Neuronal stem cell (in vitro differentiated cells): ENCODE data around the gene NMRK1.

Source experiments
- DNase-seq: peaks from one replicate; pipeline ENCODE4 v3.0.0-alpha.2; 2013; ENCODE audit warnings: low spot score
- H2AFZ ChIP-seq: one replicate; pipeline ENCODE4 v1.6.1; 2013; ENCODE audit warnings: mild to moderate bottlenecking, low read length, inconsistent platforms
- H2AK5ac ChIP-seq: 2 replicates; pipeline ENCODE4 v1.6.1; 2013; ENCODE audit warnings: low read depth, mild to moderate bottlenecking, inconsistent platforms, low read length, moderate library complexity, mixed read lengths
- H2BK120ac ChIP-seq: 2 replicates; pipeline ENCODE4 v1.6.1; 2013; ENCODE audit warnings: low read depth, mild to moderate bottlenecking, inconsistent platforms, low read length, moderate library complexity, mixed read lengths
- H2BK12ac ChIP-seq: one replicate; pipeline ENCODE4 v1.6.1; 2013; ENCODE audit warnings: low read length, inconsistent platforms
- H2BK15ac ChIP-seq: 2 replicates; pipeline ENCODE4 v1.6.1; 2013; ENCODE audit warnings: mild to moderate bottlenecking, low read length, inconsistent platforms, mixed read lengths
- H2BK5ac ChIP-seq: one replicate; pipeline ENCODE4 v1.6.1; 2013; ENCODE audit warnings: inconsistent platforms, mild to moderate bottlenecking, low read length, moderate library complexity
- H3K14ac ChIP-seq: one replicate; pipeline ENCODE4 v1.6.1; 2013; ENCODE audit warnings: low read length, inconsistent platforms
- H3K18ac ChIP-seq: 2 replicates; pipeline ENCODE4 v1.6.1; 2013; ENCODE audit warnings: low read length, inconsistent platforms
- H3K23ac ChIP-seq: 2 replicates; pipeline ENCODE4 v1.6.1; 2013; ENCODE audit warnings: low read depth, mild to moderate bottlenecking, mixed read lengths, low read length, inconsistent platforms; ENCODE audit not compliant: poor library complexity
- H3K27ac ChIP-seq: replicated peaks from 3 replicates; pipeline ENCODE4 v1.5.1; 2013; ENCODE audit warnings: low read length, inconsistent platforms
- H3K27me3 ChIP-seq, 3 experiments: 2 replicates each; pipeline ENCODE4 v1.6.1; 2013; ENCODE audit warnings: low read length in 3 of 3, mild to moderate bottlenecking in 2 of 3, inconsistent platforms in 1 of 3, low read depth in 1 of 3, mixed read lengths in 1 of 3, moderate library complexity in 1 of 3; ENCODE audit not compliant: control insufficient read depth in 3 of 3, insufficient read depth in 3 of 3
- H3K36me3 ChIP-seq, 2 donors: replicated peaks in 1 of 2; 2 replicates each; pipeline ENCODE4 v1.6.1; 2013; ENCODE audit warnings: low read length in 2 of 2; ENCODE audit not compliant: control insufficient read depth in 2 of 2, insufficient read depth in 2 of 2
- H3K4ac ChIP-seq: 2 replicates; pipeline ENCODE4 v1.6.1; 2013; ENCODE audit warnings: inconsistent platforms, mild to moderate bottlenecking, low read length, moderate library complexity
- H3K4me1 ChIP-seq, 2 donors: 1 replicate in 1 of 2; 2 replicates in 1 of 2; pipeline ENCODE4 v1.6.1; 2013; ENCODE audit warnings: low read length in 2 of 2, low read depth in 1 of 2; ENCODE audit not compliant: control insufficient read depth in 2 of 2, insufficient read depth in 1 of 2
- H3K4me2 ChIP-seq: one replicate; pipeline ENCODE4 v1.6.1; 2013; ENCODE audit warnings: mild to moderate bottlenecking, low read length, inconsistent platforms; ENCODE audit not compliant: insufficient read depth, poor library complexity, severe bottlenecking
- H3K4me3 ChIP-seq, 2 donors: 2 replicates each; pipeline ENCODE4 v1.5.1; 2013; ENCODE audit warnings: low read length in 2 of 2, mild to moderate bottlenecking in 2 of 2, inconsistent platforms in 1 of 2, moderate library complexity in 1 of 2
- H3K79me1 ChIP-seq: one replicate; pipeline ENCODE4 v1.6.1; 2013; ENCODE audit warnings: low read depth, mild to moderate bottlenecking, inconsistent platforms, low read length, moderate library complexity
- H3K9ac ChIP-seq: one replicate; pipeline ENCODE4 v1.6.1; 2013; ENCODE audit warnings: mild to moderate bottlenecking, low read depth, low read length, inconsistent platforms; ENCODE audit not compliant: poor library complexity
- H3K9me3 ChIP-seq, 2 donors: replicated peaks in 1 of 2; 2 replicates each; pipeline versions ENCODE3 to v1.6.1; 2013; ENCODE audit warnings: low read length in 2 of 2, mild to moderate bottlenecking in 2 of 2, inconsistent platforms in 1 of 2, low read depth in 1 of 2, mixed read lengths in 1 of 2, moderate library complexity in 1 of 2; ENCODE audit not compliant: control insufficient read depth in 2 of 2, insufficient read depth in 1 of 2
- H4K8ac ChIP-seq: one replicate; pipeline ENCODE4 v1.6.1; 2013; ENCODE audit warnings: low read depth, mild to moderate bottlenecking, inconsistent platforms, low read length, moderate library complexity
- H4K91ac ChIP-seq: one replicate; pipeline ENCODE4 v1.6.1; 2013; ENCODE audit warnings: low read length, low read depth, mild to moderate bottlenecking, inconsistent platforms; ENCODE audit not compliant: poor library complexity
- WGBS, 2 donors: extraction: QIAGEN DNeasy Blood & Tissue Kit; methylation state at CpG; one replicate each; pipeline ENCODE4 v1.1.7; 2013; ENCODE audit warnings: missing lambda C conversion rate in 2 of 2, mixed read lengths in 1 of 2; ENCODE audit not compliant: insufficient read length in 2 of 2, insufficient replicate concordance in 1 of 2; ENCODE audit errors: extremely low coverage in 2 of 2; 5-methylcytosine and 5-hydroxymethylcytosine counted together

The NMRK1 gene

GRCh38 chr9:75087289-75087823 lies 599 bp downstream of the NMRK1 start:
- H3K27ac ChIP-seq: no peak overlapping the region
- H3K4ac ChIP-seq: no peak overlapping the region
- no peak overlapping the region for H2BK15ac ChIP-seq
- no peaks in the 10 kb centered on the region for H3K36me3 ChIP-seq
- H3K4me2 ChIP-seq: peak overlapping the region; percentile 88
- H3K4me1 ChIP-seq: peaks cover 5 to 8% of the 10 kb centered on the region in 2 donors
- H3K9ac ChIP-seq: peak overlapping the region; percentile 18
- peak overlapping the region; percentile 93 for H3K18ac ChIP-seq
- H3K14ac ChIP-seq: no peak overlapping the region
- H3K27me3 ChIP-seq: peaks cover 0 to 9% (median 5%) of the 10 kb centered on the region in 3 experiments
- no peak overlapping the region for H4K91ac ChIP-seq
- no peak overlapping the region for H2AK5ac ChIP-seq
- WGBS, 2 donors: no CpG with 5 or more reads among the region's 20 CpGs
- no peak overlapping the region for H2BK120ac ChIP-seq
- H2BK12ac ChIP-seq: no peak overlapping the region
- no peaks in the 10 kb centered on the region for H3K9me3 ChIP-seq
- peak overlapping the region; percentile 32 for H4K8ac ChIP-seq
- H3K79me1 ChIP-seq: no peaks in the 10 kb centered on the region
- peak overlapping the region; percentile 87 to 99 for H3K4me3 ChIP-seq
- no peak overlapping the region for H2BK5ac ChIP-seq
- no peak for DNase-seq
- H3K23ac ChIP-seq: peak overlapping the region; percentile 99
- peak overlapping the region; percentile 100 for H2AFZ ChIP-seq

- Histone ChIP-seq H2AK5ac (no peak overlapping the region), H4K8ac (no peak overlapping the region), H3K14ac (no peak overlapping the region), H3K79me1 (no peaks in the 10 kb centered on the region), H2BK120ac (no peak overlapping the region), H3K4ac (no peak overlapping the region), H3K4me3 (no peak overlapping the region), H3K9me3 (no peaks in the 10 kb centered on the region), H2AFZ (peak overlapping the region; percentile 100), H3K36me3 (no peaks in the 10 kb centered on the region), H3K27ac (no peak overlapping the region), H2BK5ac (no peak overlapping the region), H2BK15ac (no peak overlapping the region), H4K91ac (no peak overlapping the region), H2BK12ac (no peak overlapping the region), H3K23ac (no peak overlapping the region), H3K4me2 (no peak overlapping the region), H3K4me1 (peaks cover 5 to 8% of the 10 kb centered on the region in 2 donors), H3K9ac (no peak overlapping the region), H3K18ac (no peak overlapping the region), H3K27me3 (peaks cover 0 to 9% (median 5%) of the 10 kb centered on the region in 3 experiments)
- WGBS, 2 donors: no CpG with 5 or more reads among the region's 16 CpGs
- DNase-seq: no peak
These were observed 1.2 kb downstream of the NMRK1 start for GRCh38 chr9:75086541-75087288.

DNA sequence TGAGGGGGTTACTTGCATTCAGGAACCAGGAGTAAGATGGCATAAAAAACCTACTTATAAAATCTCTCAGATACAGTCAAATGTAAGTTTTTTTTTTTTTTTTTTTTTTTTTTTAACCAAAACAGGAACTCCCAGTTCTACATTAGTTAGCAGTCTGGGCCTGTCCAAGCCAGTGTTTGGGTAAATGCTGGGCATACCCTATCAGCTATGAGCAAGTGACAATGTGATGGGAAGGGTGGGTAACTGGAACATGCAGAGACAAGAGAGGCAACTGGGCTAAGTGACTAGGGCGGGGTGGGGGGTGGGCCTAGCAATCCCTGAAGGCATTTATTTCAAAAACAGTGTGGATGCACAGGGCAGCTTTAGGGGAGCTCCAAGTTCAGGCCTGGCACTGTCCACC lies 2.3 kb downstream of the NMRK1 start:
- H3K27me3 ChIP-seq: peaks cover 0 to 9% (median 5%) of the 10 kb centered on the region in 3 experiments
- no CpG with 5 or more reads among the region's 1 CpG for WGBS, 2 donors
- H3K9me3 ChIP-seq: no peaks in the 10 kb centered on the region
- no peak overlapping the region for H3K27ac ChIP-seq
- H3K9ac ChIP-seq: no peak overlapping the region
- H3K4me3 ChIP-seq: no peak overlapping the region
- H3K23ac ChIP-seq: no peak overlapping the region
- H3K18ac ChIP-seq: no peak overlapping the region
- peaks cover 5 to 8% of the 10 kb centered on the region in 2 donors for H3K4me1 ChIP-seq
- H2BK5ac ChIP-seq: no peak overlapping the region
- H4K91ac ChIP-seq: no peak overlapping the region
- H2BK15ac ChIP-seq: no peak overlapping the region
- no peak overlapping the region for H2AFZ ChIP-seq
- H3K79me1 ChIP-seq: no peaks in the 10 kb centered on the region
- H3K4me2 ChIP-seq: no peak overlapping the region
- H3K14ac ChIP-seq: no peak overlapping the region
- no peak overlapping the region for H2BK12ac ChIP-seq
- no peak overlapping the region for H3K4ac ChIP-seq
- DNase-seq: no peak
- H2BK120ac ChIP-seq: no peak overlapping the region
- H2AK5ac ChIP-seq: no peak overlapping the region
- H4K8ac ChIP-seq: no peak overlapping the region
- H3K36me3 ChIP-seq: no peaks in the 10 kb centered on the region

GRCh38 chr9:75084081-75084672 lies 3.8 kb downstream of the NMRK1 start:
- no peak overlapping the region for H3K4ac ChIP-seq
- WGBS, 2 donors: no CpG with 5 or more reads among the region's 5 CpGs
- DNase-seq: no peak
- H3K18ac ChIP-seq: no peak overlapping the region
- H3K4me2 ChIP-seq: no peak overlapping the region
- H3K4me3 ChIP-seq: no peak overlapping the region
- peaks cover 0 to 5% (median 5%) of the 10 kb centered on the region in 3 experiments for H3K27me3 ChIP-seq
- no peak overlapping the region for H4K91ac ChIP-seq
- H2BK15ac ChIP-seq: no peak overlapping the region
- H4K8ac ChIP-seq: no peak overlapping the region
- no peak overlapping the region for H3K9ac ChIP-seq
- no peak overlapping the region for H3K27ac ChIP-seq
- H3K79me1 ChIP-seq: no peaks in the 10 kb centered on the region
- H3K9me3 ChIP-seq: no peaks in the 10 kb centered on the region
- H3K36me3 ChIP-seq: no peaks in the 10 kb centered on the region
- H2AK5ac ChIP-seq: no peak overlapping the region
- H2BK120ac ChIP-seq: no peak overlapping the region
- peaks cover 5 to 7% of the 10 kb centered on the region in 2 donors for H3K4me1 ChIP-seq
- H3K23ac ChIP-seq: peak overlapping the region; percentile 50
- no peak overlapping the region for H3K14ac ChIP-seq
- no peak overlapping the region for H2BK5ac ChIP-seq
- H2BK12ac ChIP-seq: no peak overlapping the region
- H2AFZ ChIP-seq: no peak overlapping the region
